GM19025 (cell line): Measurements from ENCODE around the gene TBL3.

Experiments
- ATAC-seq: cut with Tn5 transposase; IDR thresholded peaks from one replicate; pipeline ENCODE4 v1.9.1; 2021; ENCODE audit warnings: mild to moderate bottlenecking, low read depth, moderate library complexity; ENCODE audit not compliant: unreplicated experiment

TBL3 gene

DNA sequence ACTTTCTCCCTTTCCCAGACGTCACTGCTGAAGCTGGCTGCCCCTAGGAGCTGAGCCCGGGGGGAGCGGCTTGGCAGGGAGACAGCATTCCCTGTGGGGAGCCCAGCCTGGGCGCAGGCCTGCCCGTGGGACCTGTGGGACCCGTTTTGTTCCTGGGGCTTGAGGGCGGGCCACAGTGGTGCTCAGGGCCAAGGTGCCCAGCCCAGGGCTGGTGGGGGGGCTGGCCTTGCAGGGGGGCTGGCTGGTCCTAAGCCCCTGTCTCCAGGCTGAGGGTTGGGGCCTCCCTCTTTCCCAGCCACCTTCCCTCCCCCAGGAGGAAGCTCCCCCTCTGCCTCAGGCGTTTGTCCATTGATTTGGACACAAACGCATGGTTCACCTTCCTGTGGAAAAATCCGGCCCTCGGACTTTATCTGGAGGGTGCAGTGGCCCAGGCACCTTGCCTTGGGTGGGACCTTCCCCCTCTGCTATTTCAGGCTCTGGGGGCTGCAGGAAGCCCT lies 59.3 kb downstream of the TBL3 start:
- ATAC-seq: no peak
